NK-92 (cell line): ENCODE measurements around the gene TNXB.
"Not testable (repeated sequence)": the region's sequence is repeated elsewhere in the genome, so short reads cannot be mapped to it uniquely, and the experiment has no call there.

Experiments used
- DNase-seq: peaks from one replicate; lab custom pipeline; 2025; ENCODE audit not compliant: unreplicated experiment; lab: John Stamatoyannopoulos, UW

Gene TNXB

DNA sequence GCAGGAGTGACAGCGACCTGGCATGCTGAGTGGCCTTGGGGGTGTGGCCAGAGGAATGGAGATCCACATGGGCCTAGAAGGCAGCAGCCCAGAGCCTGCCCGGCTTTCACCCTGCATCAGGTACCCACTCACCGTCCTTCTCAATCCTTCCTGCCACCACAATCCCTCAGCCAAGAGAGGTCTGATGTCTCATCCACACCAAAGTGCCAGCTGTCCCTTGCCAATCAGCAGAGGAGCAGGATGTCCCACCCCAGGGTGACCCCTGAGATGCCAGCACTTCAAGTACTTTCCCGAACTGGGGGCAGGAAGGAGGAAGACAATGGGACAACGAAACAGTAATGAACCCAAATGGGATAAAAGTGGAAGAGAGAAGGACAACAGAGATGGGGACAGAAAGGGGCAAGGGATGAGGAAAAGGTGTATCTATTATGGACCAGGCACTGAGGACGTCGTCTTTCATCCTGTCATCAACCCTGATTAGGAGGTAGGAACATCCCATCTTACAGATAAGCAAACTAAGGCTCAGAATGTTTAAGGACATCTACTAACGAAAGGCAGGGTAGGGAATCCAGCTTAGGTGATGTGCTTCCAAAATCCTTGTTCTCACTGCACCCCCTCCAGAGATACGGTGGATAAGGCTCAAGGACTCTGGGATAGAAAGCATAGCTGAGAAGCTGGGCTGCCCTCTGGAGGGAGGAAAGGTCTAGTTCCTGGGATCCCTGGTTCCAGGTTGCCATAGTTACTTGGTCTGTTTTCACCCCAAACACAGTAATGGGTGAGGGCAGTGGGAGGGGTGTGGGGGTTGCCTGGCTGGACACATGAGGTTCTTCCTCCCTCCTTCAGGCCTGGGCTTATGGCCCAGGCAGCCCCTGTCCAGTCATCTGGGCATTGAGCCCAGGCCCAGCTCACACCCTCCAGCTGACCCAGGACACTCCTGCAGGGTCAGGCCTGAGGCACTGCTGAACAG is 4.5 kb upstream of the TNXB start:
- DNase-seq = no peak

DNA sequence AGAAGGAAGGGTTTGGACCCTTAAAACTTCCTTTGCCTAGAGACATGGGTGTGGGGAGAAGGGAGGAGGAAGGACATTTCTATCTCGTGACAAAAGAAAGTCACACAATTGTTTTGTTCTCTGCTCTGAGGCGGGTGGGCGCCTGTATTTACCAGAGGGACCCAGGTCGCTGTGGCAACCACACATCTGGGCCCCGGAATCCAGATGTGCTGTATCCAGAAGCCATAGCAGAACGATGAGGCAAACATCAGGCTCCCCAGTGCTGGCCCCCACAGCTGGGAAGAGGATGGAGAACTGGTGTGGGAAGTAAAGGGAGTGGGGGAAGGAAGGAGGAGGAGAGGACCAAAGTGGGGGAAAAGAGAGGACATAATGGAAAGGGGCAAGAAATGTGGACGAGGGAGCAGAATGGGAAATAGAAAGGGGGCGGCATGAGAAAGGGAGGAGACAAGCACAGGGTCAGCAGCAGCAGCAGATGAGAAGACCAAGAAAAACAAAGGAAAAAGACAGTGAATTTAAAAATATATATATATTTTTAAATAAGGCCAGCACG is 3.4 kb upstream of the TNXB start:
- no peak for DNase-seq

DNA sequence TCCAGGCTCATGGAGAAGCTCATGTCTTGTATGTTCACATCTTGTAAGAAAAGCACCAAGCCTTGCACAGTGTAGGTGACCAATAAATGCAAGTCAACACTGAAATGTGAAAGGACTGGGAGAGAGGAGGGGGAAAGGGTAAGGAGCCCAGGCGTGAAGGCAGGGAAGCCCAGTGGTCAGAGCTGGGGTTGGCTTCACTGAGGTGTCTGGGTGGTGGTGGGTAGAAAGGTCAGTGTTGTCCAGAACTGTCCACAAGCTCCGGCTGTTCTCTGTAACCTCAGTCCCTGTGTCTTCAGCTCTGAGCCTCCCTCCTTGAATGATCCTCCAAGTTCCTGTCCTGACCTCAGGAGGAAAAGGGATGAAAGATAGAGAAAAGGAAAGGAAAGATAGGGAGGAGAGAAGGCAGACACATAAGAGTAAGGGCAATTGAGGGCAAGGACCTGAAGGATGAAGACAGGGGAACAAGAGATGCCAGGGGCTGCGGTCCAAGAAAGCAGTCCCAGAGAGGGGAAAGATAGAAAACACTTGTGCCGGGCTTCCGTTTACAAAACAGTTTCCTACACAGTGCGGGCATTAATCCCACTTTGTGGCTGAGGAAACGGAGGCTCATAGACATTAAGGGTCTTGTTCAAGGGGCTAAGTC is 2.4 kb upstream of the TNXB start:
- no peak for DNase-seq

DNA sequence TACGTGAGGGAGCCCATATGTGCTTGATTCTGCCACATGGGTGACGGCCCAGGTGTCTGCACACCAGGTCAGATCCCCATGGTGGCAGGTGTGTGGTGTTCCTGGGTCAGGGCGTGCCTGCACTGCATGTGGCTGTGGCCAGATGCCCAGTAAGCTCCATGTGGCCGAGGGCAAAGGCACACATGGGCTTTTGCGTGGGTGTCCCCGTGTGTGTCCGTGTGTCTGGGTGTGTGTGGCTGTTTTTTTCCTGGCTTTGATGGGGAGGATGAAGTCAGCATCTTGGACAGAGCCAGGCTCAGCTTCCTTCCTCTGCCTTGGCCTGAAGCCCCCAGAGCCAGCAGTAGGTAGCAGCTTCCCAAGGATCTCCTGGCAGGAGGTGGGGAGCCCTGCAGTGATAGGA is 1.5 kb upstream of the TNXB start:
- no peak for DNase-seq

DNA sequence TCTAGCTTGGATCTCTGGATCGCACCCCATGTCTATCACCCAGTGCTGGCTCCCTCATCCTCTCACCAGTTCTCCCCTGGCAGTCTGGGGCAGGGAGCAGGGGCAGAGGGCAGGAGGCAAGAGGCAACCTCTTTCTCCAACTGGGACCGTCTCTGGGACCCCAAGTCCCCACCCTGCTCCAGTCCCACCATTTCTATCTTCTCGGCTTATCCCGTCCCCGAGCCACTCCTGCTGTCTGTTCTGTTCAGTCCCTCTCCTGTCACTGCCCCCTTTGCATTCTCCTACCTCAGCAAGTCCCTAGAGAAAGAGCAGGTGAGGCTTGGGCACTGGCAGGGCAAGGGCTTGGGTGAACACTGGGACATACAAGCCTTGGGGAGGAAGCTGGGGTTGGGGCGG is 625 bp upstream of the TNXB start:
- no peak for DNase-seq

DNA sequence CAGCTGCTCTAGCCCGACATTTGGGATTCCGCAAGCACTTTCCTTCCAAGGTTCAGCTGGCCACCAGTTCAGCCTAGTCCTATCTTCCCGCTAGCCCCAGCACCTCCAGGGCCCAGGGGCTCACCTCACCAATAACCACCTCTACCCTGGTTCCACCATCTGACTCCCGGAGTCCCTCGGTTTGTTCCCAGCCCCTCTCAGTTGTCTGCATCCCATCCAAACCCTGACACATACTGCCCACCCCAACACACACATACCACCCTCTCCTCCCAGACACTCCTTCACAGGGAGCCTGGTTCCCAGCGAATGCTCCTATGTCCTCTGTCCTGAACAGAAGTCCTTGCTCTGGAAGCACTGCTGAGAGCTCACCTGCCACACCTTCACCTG is 418 bp downstream of the TNXB start:
- no peak for DNase-seq

DNA sequence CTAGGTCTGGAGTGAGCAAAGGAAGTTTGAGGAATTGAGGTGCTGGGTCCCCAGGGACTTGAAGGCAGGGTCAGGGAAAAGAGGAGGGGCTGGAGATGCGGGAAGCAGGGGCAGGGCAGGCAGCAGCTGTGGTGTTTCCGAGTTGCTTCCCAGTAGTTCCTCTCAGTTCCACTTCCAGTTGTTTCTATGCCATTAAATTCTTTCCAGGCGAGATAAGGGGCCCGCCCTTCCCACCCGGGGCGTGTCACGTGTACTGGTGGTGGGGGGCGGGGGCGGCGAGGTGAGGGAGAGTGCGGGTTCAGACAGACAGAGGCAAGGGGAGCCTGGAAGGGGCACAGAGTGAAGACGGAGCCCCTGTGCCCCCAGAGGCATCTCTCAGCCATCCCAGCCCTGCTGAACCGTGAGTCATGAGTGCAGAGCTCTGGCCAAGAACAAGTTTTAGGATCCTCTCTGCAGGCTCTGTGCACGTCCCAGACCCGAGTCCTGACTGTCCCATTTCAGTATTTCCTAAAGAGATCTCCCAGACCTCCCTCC is 977 bp downstream of the TNXB start:
- DNase-seq = no peak

DNA sequence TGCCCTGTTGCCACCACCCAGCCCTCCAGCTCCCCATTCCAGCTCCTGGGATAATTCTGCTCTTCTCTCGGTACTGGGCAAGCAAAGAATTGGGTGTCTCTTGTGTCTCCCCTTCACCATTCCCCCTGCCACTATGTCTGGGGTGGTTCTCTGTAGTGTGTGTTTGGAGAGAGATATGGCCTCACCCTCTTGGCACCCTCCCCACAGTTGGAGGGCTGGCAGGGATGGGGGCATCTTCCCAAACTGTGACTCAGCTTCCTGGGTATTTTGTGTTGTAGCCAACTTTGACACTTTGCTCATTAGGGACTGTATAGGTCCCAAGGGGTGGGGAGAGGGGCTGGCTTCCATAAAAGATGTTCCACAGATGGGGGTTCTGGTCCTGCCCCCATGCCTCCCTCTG is 1.7 kb downstream of the TNXB start:
- no peak for DNase-seq

DNA sequence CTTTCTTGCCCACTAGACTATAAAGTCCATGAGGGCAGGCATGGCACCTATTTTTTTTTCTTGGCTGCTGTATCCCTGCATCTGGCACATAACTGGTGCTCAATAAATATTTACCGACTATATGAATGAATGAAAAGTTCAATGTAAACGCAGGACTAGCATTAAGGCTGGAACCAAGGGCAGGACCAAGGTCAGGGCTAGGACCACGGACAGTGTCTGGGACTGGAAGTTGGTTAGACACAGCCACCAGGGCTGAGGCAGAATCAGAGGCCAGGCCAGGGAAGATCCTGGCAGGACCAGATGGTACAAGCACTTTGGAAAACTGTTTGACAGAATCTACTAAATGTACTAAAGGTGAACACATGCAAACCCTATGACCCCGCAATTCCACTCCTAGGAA is 3.7 kb downstream of the TNXB start:
- DNase-seq = no peak

DNA sequence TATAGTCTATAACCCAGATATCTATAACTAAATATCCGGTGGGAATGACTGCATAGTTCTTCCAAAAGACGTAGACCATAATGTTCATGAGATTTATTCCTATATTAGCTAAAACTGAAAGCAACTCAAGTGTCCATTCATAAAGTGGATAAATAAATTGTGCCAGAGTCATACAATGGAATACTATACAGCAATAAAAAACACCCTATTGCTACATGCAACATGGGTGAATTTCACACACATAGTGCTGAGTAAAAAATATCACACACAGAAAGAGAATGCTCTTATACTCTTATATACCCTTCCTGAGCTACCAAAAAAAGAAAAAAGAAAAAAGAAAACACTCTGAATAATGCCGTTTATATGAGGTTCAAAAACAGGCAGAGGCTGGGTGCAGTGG is 6.9 kb downstream of the TNXB start:
- DNase-seq = no peak

DNA sequence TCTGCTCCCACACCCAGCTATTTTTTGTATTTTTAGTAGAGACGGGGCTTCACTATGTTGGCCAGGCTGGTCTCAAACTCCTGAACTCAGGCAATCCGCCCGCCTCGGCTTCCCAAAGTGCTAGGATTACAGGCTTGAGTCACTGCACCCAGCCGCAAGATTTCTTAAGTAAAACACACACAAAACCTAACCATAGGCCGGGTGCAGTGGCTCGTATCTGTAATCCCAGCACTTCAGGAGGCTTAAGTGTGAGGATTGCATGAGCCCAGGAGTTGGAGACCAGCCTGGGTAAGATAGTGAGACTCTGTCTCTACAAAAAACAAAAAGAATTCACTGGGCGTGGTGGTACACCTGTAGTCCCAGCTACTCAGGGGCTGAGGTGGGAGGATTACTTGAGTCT is 8.9 kb downstream of the TNXB start:
- not testable (repeated sequence) for DNase-seq

DNA sequence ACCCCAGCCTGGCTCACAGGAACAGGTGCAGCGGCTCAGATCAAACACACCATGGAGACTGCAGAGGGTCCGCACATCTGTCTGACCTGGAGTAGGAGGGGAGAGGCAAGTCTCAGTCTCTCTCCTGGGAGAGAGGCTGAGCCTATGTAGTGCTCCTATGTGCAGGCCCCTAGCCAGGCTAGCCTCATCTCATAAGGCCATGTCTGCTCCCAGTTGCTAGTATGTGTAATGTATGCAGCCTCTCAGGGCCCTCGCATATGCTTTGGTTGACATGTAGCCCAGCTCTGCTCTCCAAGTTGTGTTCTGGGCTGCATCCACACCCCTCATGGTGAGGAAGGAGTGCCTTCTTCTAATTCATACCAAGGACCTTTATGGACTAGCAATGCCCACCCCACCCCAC is 11.8 kb downstream of the TNXB start:
- DNase-seq = no peak

DNA sequence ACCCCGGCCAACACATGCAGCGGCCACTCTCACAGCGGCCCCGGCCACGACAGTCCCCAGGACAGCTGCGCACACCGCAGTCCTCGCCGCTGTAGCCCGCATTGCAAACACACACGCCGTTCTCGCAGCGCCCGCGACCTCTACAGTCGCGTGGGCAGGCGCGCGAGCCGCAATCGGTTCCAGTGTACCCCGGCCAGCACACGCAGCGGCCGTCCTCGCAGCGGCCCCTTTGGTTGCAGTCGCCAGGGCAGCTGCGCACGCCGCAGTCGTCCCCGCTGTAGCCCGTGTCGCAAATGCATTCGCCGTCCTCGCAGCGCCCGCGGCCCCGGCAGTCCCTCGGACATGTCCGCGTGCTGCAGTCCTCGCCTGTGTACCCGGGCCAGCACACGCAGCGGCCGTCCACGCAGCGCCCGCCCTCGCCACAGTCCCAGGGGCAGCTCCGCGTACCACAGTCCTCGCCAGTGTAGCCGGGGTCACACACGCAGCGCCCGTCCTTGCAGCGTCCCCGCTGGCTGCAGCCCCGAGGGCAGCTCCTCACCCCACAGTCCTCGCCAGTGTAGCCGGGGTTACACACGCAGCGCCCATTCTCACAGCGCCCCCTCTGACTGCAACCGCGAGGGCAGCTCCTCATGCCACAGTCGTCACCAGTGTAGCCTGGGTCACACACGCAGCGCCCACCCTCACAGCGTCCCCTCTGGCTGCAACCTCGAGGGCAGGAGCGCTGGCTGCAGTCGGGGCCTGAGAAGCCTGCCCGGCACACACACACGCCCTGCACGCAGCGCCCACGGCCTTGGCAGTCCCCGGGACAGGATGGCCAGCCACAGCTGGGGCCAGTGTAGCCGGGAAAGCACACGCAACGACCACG is 12.5 kb downstream of the TNXB start:
- DNase-seq = no peak

DNA sequence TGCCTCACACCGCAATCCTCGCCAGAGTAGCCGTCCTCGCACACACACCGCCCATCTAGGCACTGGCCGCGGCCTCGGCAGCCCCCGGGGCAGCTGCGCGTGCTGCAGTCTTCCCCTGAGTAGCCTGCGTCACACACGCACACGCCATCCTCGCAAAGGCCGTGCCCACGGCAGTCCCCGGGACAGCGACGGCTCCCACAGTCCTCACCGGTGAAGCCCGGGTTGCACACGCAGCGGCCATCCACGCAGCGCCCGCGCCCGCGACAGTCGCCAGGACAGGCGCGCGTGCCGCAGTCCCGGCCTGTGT is 13.1 kb downstream of the TNXB start:
- DNase-seq = no peak

DNA sequence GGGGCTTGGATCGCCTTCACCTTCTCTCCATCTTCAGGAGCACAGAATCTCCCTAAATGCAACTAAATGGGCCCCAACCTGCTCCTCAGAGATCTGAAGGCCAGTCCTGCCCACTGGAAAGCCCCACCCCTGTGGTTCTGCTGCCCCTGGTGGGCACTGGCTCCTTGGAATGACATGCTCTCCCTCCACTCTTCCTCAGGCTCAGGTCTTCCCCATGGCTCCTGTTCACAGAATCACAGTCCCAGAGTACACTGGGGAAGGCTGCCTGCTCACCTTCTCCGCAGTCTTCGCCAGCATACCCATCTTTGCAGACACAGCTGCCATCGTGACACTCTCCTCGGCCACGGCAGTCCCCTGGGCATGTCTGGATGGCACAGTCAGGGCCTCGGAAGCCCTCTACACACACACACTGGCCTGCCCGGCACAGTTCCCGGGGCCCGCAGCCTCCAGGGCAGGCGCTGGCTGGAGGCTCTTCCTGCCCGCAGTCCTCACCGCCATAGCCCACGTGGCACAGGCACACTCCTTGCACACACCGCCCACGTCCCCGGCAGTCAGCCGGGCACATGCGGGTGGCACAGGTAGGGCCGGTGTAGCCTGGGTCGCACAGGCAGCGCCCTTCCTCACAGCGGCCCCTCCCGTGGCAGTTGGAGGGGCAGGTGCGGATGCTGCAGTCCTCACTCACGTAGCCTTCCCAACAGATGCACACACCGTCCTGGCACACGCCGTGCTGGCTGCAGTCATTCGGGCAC is 13.6 kb downstream of the TNXB start:
- DNase-seq = no peak

DNA sequence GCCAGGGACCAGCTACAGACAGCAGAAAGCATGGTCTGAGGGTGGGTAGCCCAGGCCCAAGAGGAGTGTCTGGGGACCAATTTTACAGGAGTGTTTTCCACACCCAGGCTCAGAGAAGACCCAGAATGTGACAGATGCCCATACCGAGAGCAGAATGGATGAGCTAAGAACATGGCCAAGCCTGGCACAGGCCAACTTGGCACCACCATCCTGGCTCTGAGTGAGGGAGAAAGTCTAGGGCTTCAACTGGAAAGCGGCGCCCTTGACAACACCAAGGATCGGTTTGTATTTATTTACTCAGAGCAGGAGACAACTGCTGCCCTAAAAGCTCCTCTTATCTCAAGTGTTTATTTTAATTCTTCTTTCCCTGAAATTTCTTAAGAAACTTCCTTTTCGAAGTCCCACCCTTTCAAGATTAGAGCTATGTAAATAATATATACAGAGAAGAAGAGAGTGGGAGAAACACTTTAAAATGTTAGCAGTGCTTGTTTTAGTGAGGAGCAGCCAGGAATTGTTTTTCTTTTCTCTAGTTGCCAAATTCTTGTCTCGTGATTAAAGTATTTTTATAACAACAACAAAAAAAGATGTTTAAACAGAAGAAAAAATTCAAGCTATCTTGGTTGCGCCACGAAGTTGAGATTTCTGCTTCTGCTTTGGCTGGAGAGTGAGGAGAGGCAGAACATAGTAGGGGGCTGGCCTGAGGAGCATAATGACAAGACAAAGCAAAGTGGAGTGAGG is 16.2 kb downstream of the TNXB start:
- no peak for DNase-seq

DNA sequence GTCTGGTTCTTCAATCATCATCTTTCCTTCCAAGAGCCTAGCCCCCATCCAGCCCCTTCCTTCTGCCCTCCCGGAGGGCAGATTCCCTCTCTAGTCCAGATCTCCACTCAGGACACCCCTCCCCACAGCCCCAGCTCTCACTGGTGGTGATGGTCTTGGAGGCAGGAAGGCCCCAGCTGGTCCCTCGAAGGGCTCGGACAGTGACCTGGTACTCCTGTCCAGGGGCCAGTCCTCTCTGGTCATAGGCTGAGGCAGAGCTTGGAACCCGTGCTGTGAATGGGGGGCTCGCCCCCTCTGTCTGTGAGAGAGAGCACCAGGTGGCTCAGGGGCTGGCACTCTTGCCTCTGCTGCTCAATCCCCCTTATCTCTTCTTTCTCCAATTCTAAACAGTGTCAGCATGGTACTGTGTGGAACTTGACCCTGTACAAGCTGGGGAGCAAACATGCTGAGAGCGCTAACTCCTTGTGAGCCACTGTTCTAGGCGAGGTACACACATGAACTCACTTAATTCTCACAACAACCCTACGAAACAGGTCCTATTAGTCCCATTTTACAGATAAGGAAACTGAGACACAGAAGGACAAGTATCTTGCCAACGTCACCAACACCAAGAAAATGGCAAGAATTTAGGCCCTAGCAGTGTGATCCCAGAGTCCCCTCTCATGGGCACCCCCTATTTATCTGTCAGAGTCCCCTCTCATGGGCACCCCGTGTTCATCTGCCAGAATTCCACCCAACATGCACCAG is 19.9 kb downstream of the TNXB start:
- DNase-seq = no peak

DNA sequence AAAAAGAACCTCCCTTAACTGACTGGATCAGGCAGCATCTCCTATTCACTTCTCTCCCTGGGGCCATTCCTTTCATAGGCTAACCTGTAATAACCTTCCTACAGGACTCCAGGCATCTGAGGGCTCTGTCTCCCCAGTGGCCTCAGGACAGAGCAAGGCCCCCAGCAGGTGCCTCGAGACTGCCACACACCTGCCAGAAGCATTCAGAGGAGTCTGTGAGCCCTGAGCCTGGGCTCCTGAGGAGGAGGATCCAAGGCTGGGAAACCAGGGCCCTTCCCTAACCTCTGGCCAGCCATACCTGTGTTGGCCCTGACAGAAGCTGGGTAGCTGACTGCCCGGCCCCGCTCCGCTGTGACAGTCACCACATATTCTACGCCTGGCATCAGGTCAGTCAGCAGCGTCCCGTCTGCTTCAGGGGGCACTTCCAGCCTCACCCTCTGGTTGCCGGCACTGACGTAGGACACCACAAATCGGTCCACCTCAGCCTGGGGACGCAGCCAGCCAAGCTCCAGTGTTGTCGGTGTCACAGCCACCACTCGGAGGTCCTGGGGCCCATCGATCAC is 20.6 kb downstream of the TNXB start:
- no peak for DNase-seq
